CD4-positive, alpha-beta T cell treated with Interleukin-12 subunit alpha and Interleukin-12 subunit beta, for 1 hour (primary cell): ENCODE data around the gene ZNF784.
"Not testable (repeated sequence)": the region's sequence is repeated elsewhere in the genome, so short reads cannot be mapped to it uniquely, and the experiment has no call there.

Experiments
- DNase-seq: peaks from one replicate; pipeline ENCODE4 v3.0.0-alpha.2; 2020

The ZNF784 gene

GRCh38 chr19:55599842-55600661 lies 24.3 kb downstream of the ZNF784 start, which contains the start of gene ZNF524:
Gene ZNF524 (plus strand): TSS chr19:55600288. CDS start chr19:55602113, 1,825 bp downstream.
- DNase-seq = peak; percentile 90

GRCh38 chr19:55599468-55599841 lies 24.9 kb downstream of the ZNF784 start, which contains the start of gene FIZ1:
Gene FIZ1 (minus strand): TSS chr19:55599517. CDS start chr19:55597865, 1,652 bp downstream.
- peak; percentile 98 for DNase-seq

- DNase-seq = peak; percentile 95
These were observed 25.5 kb downstream of the ZNF784 start for GRCh38 chr19:55598719-55599467.

GRCh38 chr19:55598034-55598433 lies 26.3 kb downstream of the ZNF784 start:
- DNase-seq = no peak

GRCh38 chr19:55597501-55597921 lies 26.9 kb downstream of the ZNF784 start:
- no peak for DNase-seq

- no peak for DNase-seq
These were observed 28.1 kb downstream of the ZNF784 start for GRCh38 chr19:55596304-55596703.

GRCh38 chr19:55594996-55595545 lies 29.3 kb downstream of the ZNF784 start:
- no peak for DNase-seq

- no peak for DNase-seq
These were observed 31.1 kb downstream of the ZNF784 start for GRCh38 chr19:55593096-55593772.

GRCh38 chr19:55592391-55593090 lies 31.8 kb downstream of the ZNF784 start:
- no peak for DNase-seq

- no peak for DNase-seq
These were observed 32.8 kb downstream of the ZNF784 start for GRCh38 chr19:55591555-55591954.

GRCh38 chr19:55590617-55591016 lies 33.7 kb downstream of the ZNF784 start:
- no peak for DNase-seq

GRCh38 chr19:55590109-55590508 lies 34.3 kb downstream of the ZNF784 start:
- no peak for DNase-seq

- no peak for DNase-seq
These were observed 35.6 kb downstream of the ZNF784 start for GRCh38 chr19:55588738-55589137.

GRCh38 chr19:55586976-55587668 lies 37.2 kb downstream of the ZNF784 start:
- DNase-seq = peak; percentile 95

- peak; percentile 44 for DNase-seq
These were observed 38.6 kb downstream of the ZNF784 start for GRCh38 chr19:55585658-55586339.

GRCh38 chr19:55584871-55585270 lies 39.5 kb downstream of the ZNF784 start:
- DNase-seq = no peak

- DNase-seq = not testable (repeated sequence)
These were observed 40.5 kb downstream of the ZNF784 start for GRCh38 chr19:55583897-55584296.

GRCh38 chr19:55582284-55582683 lies 42.1 kb downstream of the ZNF784 start:
- DNase-seq = not testable (repeated sequence)

- DNase-seq = no peak
These were observed 42.5 kb downstream of the ZNF784 start for GRCh38 chr19:55581823-55582223.

- DNase-seq = no peak
These were observed 43.1 kb downstream of the ZNF784 start for GRCh38 chr19:55581145-55581822.
